K562 (cell line): ENCODE measurements around the gene MET. TPM values are rescaled to one million over a fixed set of nuclear protein-coding genes. Genes with fewer than 3 reads are reported as not detected.
A peak's percentile ranks its signal among the peaks of the same experiment; 100 is the strongest.

Experiments used
- ATAC-seq: fragments of 200-7000 bp; cut with Tn5 transposase; 3 replicates; pipeline ENCODE4 v1.9.1; 2020; ENCODE audit warnings: moderate library complexity
- BruUV-seq: library from RNA; stranded (reverse); fragments of 400-500 nt; replicated peaks from 2 replicates; lab custom pipeline; 2021; lab: Mats Ljungman, UMichigan
- CTCF ChIA-PET: fragments of 300-600 bp; formaldehyde crosslinking; extraction: SDS; loops from one replicate; lab custom pipeline; 2021; ENCODE audit warnings: low intra/inter-chr PET ratio; lab: Yijun Ruan, JAX
- POLR2A ChIA-PET: fragments of 300-600, 350-650 bp; sonication (Branson Sonifier 250); formaldehyde crosslinking; extraction: SDS; loops from one replicate; lab custom pipeline; 2021; ENCODE audit warnings: antibody characterized with exemption, inconsistent platforms; lab: Yijun Ruan, JAX
- DNase-seq, 4 experiments: peaks; one replicate each; pipeline versions ENCODE4 v3.0.0 to v3.0.0-alpha.2; 2011 to 2018; ENCODE audit warnings: low spot score in 3 of 4, mixed read lengths in 3 of 4; ENCODE audit errors: extremely low read depth in 1 of 4
- FAIRE-seq: peaks from 2 replicates; lab custom pipeline; 2011; peaks lifted over from hg19 to GRCh38; lab: Jason Lieb, UNC
- H2AFZ ChIP-seq: 2 replicates; pipeline ENCODE4 v1.6.0; 2011; ENCODE audit warnings: low read depth, low read length, control low read depth, inconsistent platforms
- H3K27ac ChIP-seq: fragments of 200-600 bp; 3 replicates; pipeline ENCODE4 v1.8.0; 2011; ENCODE audit warnings: low read depth, mild to moderate bottlenecking, control low read depth, inconsistent platforms, low read length, moderate library complexity, mixed read lengths; ENCODE audit errors: extremely low read depth
- H3K27me3 ChIP-seq, 2 experiments: fragments of 300-600 bp in 1 of 2; 2 replicates in 1 of 2; 3 replicates in 1 of 2; pipeline versions ENCODE4 v1.6.0 to v1.8.0; 2011; ENCODE audit warnings: inconsistent platforms in 2 of 2, low read length in 2 of 2, mild to moderate bottlenecking in 1 of 2, mixed read lengths in 1 of 2, moderate library complexity in 1 of 2; ENCODE audit not compliant: control insufficient read depth in 2 of 2, insufficient read depth in 2 of 2
- H3K36me3 ChIP-seq: fragments of 300-600 bp; 3 replicates; pipeline ENCODE4 v1.8.0; 2011; ENCODE audit warnings: mild to moderate bottlenecking, low read length, inconsistent platforms; ENCODE audit not compliant: control insufficient read depth, insufficient read depth
- H3K4me1 ChIP-seq, 2 experiments: fragments of 200-600 bp in 1 of 2; replicated peaks in 1 of 2; 2 replicates in 1 of 2; 3 replicates in 1 of 2; pipeline versions ENCODE4 v1.5.1 to v1.8.0; 2011; ENCODE audit warnings: inconsistent platforms in 2 of 2, low read length in 2 of 2, mild to moderate bottlenecking in 1 of 2, mixed read lengths in 1 of 2, moderate library complexity in 1 of 2; ENCODE audit not compliant: control insufficient read depth in 2 of 2, insufficient read depth in 2 of 2
- H3K4me2 ChIP-seq: 2 replicates; pipeline ENCODE4 v1.6.1; 2011; ENCODE audit warnings: low read length, control low read depth, inconsistent platforms, mixed read lengths; ENCODE audit not compliant: insufficient read depth
- H3K4me3 ChIP-seq: fragments of 200-600 bp; sonication (generic), shearing (Covaris generic); 2 replicates; pipeline ENCODE4 v1.5.1; 2016; ENCODE audit warnings: control low read depth, inconsistent platforms
- H3K79me2 ChIP-seq: fragments of 200-600 bp; 3 replicates; pipeline ENCODE4 v1.8.0; 2011; ENCODE audit warnings: low read length, inconsistent platforms; ENCODE audit not compliant: control insufficient read depth, insufficient read depth
- H3K9ac ChIP-seq, 2 experiments: 2 replicates each; pipeline versions ENCODE4 v1.6.0 to v1.6.1; 2011; ENCODE audit warnings: low read depth in 2 of 2, low read length in 2 of 2, control low read depth in 1 of 2, inconsistent platforms in 1 of 2, mild to moderate bottlenecking in 1 of 2, mixed read lengths in 1 of 2; ENCODE audit not compliant: insufficient read depth in 1 of 2
- H3K9me1 ChIP-seq: one replicate; pipeline ENCODE4 v1.6.0; 2011; ENCODE audit warnings: inconsistent platforms, mild to moderate bottlenecking, low read length, moderate library complexity; ENCODE audit not compliant: control insufficient read depth, insufficient read depth
- H3K9me3 ChIP-seq: replicated peaks from 2 replicates; pipeline ENCODE4 v1.5.1; 2011; ENCODE audit warnings: low read depth, low read length, inconsistent platforms; ENCODE audit not compliant: control insufficient read depth, insufficient read depth
- H4K20me1 ChIP-seq: replicated peaks from 2 replicates; pipeline ENCODE4 v1.6.1; 2011; ENCODE audit warnings: low read length, inconsistent platforms, mixed read lengths; ENCODE audit not compliant: control insufficient read depth, insufficient read depth
- HMBOX1 ChIP-seq: sonication (generic); IDR thresholded peaks from 2 replicates; pipeline ENCODE4 v1.6.1; 2016
- HNRNPUL1 ChIP-seq: fragments of 200-400 bp; formaldehyde crosslinking; IDR thresholded peaks from 2 replicates; pipeline ENCODE4 v1.6.1; 2017; ENCODE audit warnings: low read length
- ZBTB2 ChIP-seq: fragments of 450-650 bp; IDR thresholded peaks from 2 replicates; pipeline ENCODE4 v1.6.1; 2016; ENCODE audit warnings: antibody characterized with exemption
- WGBS: fragments of 100-300 bp; shearing (Covaris generic); methylation state at CpG from one replicate; pipeline ENCODE4 v1.1.6; 2016; ENCODE audit warnings: low coverage, mixed read lengths; ENCODE audit not compliant: insufficient coverage; ENCODE audit errors: missing lambda C conversion rate; 5-methylcytosine and 5-hydroxymethylcytosine counted together
- in situ Hi-C: fragments of 300-500 bp; cut with MboI; formaldehyde crosslinking; loops from 4 replicates; pipeline ENCODE4 v1.15.0; 2018; ENCODE audit warnings: inconsistent platforms, mixed read lengths
- intact Hi-C: fragments of 100-400 bp; cut with micrococcal nuclease; formaldehyde crosslinking; loops from 2 replicates; pipeline ENCODE4 v1.14.2; 2022
- polyA plus RNA-seq, 8 experiments: library from polyadenylated mRNA; depleted of rRNA in 4 of 8; stranded (reverse) in 5 of 8; unstranded in 3 of 8; fragments of >200 nt; fragmentation: Nextera tagmentation in 2 of 8; fragmentation: Illumina TruSeq in 1 of 8; extraction: Ambion mirVana in 2 of 8; extraction: Trizol in 1 of 8; gene quantifications; 2 replicates each; pipeline versions ENCODE4 v1.2.1 to v1.2.3, GENCODE V29; 2011 to 2014; ENCODE audit warnings: inconsistent platforms in 1 of 8, missing spikeins in 1 of 8
- total RNA-seq, 7 experiments: library from RNA; depleted of rRNA in 6 of 7; stranded (reverse); fragments of >200 nt in 6 of 7; fragmentation: Illumina TruSeq in 2 of 7; extraction: Trizol in 2 of 7; gene quantifications; 2 replicates each; pipeline versions ENCODE4 v1.2.1 to v1.2.3, GENCODE V29; 2011 to 2021; ENCODE audit warnings: low replicate concordance in 1 of 7

The MET gene
- total and polyA plus RNA-seq, 9 of the 15 experiments (the other 6 are each of a cell fraction or from before 2014, with no cell fraction given), result 0.84 to 2.4 (median 1.1) TPM

GRCh38 chr7:116710764-116711452 is 38.9 kb downstream of the MET start:
- Histone ChIP-seq H3K9me3 (no peaks in the 10 kb centered on the region), H3K27me3 (peaks cover 4 to 5% of the 10 kb centered on the region in 2 experiments; a peak in 4 of 5 replicates), H2AFZ (no peak overlapping the region)
- in situ Hi-C loops, result no loop called here
- WGBS, result 1% methylated on average over 3 of the region's 3 CpGs
- TF ChIP-seq ZBTB2, result no peak
- TF ChIP-seq HMBOX1, result peak; percentile 14; the same call in 1 of the 2 replicates
- no peak for TF ChIP-seq HNRNPUL1
- TF ChIP-seq, all 486 proteins: peak for 1
- ATAC-seq (no peak), DNase-seq (no peak), FAIRE-seq (no peak)
- no peak overlapping the region for H3K9ac ChIP-seq
- intact Hi-C loops, result no loop called here
- ChIA-PET POLR2A (interaction anchor here (0.6 kb wide), 1 partner anchor 10 kb away, joined by 3 read pairs; no protein-coding TSS in a partner anchor), CTCF (no interaction called here)
- peaks cover 0 to 10% of the 10 kb centered on the region in 2 experiments; a peak in 3 of 5 replicates for H3K4me1 ChIP-seq
- H3K36me3 ChIP-seq, result no peaks in the 10 kb centered on the region
- H3K4me3 ChIP-seq, result no peak overlapping the region
- no peaks in the 10 kb centered on the region for H3K9me1 ChIP-seq
- no peaks in the 10 kb centered on the region for H3K79me2 ChIP-seq
- no peak overlapping the region for H3K27ac ChIP-seq
- no TSS peak for BruUV-seq
- H4K20me1 ChIP-seq, result no peaks in the 10 kb centered on the region
- H3K4me2 ChIP-seq, result no peak overlapping the region
